Stimulated activated CD4-positive, alpha-beta T cell treated with anti-CD3 and anti-CD28 coated beads, Interleukin-4, amount 100 ng/mL, for 4 hours (primary cell): ENCODE results near the gene CLTCL1.
"Not testable (repeated sequence)": the region's sequence is repeated elsewhere in the genome, so short reads cannot be mapped to it uniquely, and the experiment has no call there.

Experiments
- DNase-seq, 2 experiments: peaks; one replicate each; pipeline ENCODE4 v3.0.0-alpha.2; 2020

The CLTCL1 gene

DNA sequence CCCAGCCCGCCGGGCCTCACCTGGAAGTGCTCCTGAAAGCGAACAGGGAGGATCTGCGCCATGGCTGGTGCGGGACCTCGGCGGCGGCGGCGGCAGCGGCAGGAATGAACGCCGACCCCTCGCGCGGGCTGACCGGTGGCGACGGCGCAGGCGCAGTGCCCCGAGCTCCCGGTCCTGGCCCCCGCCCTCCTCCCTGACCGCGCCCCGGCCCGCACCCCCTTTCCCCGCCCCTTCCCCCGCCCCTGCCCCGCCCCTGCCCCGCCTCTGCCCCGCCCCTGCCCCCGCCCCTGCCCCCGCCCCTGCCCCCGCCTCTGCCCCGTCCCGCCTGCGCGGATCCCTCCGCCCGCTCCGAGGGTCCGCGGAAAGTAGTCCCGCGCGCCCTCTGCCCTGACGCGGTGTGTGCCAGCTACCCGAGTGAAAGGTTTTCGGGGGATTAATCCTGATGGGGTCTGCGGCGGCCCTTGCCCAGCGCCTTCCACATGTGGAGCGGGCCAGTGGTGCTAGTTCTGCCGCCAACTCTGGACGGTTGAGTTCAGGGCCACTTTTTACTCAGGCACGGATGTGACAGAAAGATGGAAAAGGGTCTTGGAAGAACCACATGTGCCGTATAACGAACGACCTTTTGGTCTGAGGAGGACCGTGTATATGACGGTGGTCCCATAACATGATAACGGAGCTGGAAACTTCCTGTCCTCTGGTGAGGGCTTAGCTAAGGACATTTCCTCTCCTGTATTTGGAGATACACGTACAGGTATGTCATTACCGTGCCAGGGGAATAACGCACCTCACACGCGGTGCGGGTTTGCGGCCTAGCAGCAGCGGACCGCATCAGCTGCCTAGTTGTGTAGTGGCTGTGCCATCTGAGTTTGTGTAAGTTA lies at the start of gene CLTCL1:
TSS of gene CLTCL1 (minus strand) at position 140 of the 878 bp plus-strand sequence. CDS start at position 62, 78 bp downstream.
- DNase-seq: peak; percentile 50 to 73

DNA sequence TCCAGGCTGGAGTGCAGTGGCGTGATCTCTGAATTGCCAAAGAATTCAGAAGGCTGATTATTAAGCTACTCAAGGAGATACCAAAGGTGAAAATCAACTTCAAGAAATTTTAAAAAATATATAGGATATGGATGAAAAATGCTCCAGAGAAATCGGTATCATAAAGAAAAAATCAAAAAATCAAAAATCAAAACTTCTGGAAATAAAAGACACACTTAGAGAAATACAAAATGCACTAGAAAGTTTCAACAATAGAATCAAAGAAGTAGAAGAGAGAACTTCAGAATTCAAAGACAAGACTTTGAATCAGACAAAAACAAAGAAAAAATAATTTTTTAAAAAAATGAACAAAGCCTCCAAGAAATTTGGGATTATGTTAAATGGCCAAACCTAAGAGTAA lies 45.6 kb upstream of the CLTCL1 start:
- DNase-seq: no peak

DNA sequence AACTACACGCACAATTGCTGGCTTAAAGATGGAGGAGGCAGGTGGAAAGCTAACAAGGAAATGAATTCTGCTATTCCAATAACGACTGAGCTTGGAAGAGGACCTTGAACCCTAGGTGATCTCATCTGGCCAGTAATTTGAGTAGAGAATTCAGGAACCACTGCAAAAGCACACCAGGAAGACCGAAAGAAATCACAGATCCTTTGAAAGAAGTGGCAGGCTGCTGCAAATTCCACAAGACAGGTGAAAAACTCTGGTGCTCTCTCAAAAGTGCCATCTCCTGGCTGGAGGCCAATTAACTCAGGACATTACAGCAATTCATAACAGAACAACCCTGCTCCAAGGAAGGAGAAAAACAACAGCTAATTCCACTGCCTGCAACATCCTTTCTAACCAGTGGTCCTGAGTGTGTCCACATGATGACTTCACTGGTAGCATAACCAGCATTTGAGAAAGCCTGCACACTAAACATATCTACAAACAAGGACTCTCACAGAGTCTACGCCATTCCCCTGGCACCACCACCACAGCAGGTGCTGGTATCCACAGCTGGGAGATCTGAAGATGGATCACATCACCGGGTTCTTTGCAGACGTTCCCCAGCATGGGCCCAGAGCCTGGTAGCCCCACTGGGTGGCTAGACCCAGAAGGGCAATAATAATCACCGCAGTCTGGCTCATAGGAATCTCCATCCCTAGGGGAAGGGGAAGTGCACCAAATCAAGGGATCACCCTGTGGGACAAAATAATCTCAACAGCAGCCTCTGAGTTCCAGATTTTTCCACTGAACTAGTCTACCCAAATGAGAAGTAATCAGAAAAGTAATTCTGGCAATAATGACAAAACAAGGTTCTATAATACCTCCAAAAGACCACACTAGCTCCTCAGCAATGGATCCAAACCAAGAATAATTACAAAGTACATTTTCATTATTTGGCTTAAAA lies 44.9 kb upstream of the CLTCL1 start:
- DNase-seq: no peak

DNA sequence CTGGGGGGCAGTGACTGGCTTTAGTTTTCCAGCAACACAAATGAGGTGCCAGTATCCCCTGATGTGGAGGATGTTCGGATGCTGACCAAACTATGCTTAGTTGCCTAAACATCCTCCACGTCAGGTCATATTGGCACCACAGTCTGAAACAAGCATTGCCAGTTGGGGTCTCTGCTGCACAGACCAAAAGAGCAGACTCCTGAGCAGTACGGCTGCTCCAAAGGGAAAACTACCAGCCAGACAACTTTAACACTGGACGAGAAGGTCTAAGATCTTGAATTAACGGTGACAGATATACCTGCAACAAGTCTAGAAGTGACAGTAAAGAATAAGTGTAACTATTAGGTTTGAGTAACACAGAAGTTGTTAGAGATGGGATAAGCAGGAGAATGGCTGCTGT lies 40.5 kb upstream of the CLTCL1 start:
- DNase-seq: no peak

DNA sequence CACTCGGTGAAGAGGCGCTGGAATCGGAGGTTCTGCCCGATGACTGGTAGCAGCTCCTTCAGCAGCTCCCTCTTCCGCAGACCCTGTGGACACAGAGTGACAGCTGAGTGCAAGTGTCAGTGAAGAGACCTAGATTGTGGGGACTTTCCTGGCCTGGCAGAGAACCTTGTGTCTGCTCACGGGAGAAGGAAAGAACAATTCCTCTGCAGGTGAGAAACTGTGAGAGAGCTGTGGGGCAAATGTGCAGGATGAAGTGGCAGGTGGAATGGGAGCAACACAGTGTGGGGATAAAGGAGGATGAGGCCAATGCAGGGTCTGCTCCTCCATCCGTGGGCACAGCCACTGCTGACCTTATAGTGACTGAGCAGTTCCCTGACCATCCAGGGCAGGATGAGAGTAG lies 40.0 kb upstream of the CLTCL1 start:
- no peak for DNase-seq

DNA sequence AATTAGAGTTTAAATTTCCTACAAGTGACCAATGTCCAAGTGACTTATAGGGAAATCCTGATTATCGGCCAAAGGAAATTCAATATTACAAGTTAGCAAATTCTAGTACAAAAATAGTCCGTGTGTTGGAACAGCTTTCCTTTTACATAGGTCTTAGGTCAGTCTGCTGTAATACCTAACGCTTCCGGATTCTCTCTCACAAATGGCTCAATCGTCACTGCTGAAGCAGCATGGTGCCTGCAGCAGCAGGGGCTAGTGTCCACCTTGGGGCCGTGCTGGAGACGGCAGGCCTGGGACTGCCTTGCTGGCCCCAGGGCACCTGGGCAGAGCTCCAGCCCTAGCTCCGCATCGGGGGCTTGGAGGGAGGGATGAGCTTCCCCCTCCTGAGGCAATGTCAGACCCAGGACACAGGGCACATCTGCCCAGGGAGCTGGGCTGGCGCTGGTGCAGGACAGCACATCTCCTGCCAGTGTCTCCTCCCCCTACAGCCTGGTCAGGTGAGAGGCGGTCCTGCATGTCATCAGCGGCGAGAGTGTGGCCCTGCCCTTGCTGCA lies 39.4 kb upstream of the CLTCL1 start:
- DNase-seq: no peak

DNA sequence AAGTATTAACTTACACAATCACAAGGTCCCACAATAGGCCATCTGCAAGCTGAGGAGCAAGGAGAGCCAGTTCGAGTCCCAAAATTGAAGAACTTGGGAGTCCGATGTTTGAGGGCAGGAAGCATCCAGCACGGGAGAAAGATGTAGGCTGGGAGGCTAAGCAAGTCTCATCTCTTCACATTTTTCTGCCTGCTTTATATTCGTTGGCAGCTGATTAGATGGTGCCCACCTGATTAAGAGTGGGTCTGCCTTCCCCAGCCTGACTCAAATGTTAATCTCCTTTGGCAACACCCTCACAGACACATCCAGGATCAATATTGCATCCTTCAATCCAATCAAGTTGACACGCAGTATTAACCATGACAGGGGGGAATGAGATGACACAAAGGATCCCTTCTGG lies 38.7 kb upstream of the CLTCL1 start:
- not testable (repeated sequence) for DNase-seq

DNA sequence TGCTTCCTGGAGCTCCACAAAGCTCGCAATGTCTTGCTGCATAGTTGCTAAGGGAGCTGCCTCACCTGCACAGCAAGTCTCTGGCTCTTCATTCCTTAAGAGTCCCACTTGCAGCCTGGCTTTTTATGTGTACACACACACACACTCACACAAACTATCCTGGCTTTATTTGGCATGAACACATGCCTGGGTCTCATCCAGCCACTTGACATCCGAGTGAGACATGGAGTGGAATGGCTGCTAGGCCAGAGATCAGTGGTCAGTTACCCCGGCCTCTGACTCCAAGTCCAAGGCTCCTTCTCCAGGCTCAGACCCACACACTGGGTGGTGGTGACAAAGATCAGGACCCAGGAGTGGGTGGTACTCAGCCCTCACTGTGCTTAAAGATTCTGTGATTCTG lies 37.9 kb upstream of the CLTCL1 start:
- no peak for DNase-seq

DNA sequence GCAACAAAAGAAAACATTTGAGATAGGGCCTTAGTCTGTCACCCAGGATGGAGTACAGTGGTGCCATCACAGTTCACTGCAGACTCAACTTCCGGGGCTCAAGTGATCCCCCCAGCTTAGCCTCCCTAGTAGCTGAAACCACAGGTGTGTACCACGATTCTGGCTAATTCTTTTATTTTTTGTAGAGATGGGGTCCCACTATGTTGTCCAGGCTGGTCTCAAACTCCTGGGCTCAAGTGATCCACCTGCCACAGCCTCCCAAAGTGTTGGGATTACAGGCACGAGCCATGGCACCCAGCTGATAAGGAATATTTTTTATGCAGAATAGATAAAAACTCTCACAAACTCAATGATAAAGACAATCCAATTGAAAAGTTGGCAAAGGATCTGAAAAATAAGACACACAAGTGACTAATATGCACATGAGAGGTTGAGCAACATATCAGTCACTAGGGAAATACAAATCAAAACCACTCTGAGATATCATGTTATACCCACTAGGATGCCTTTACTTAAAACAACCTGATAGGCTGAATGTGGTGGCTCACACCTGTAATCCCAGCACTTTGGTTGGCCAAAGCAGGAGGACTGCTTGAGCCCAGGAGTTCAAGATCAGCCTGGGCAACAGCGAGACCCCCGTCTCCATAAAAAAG lies 33.9 kb upstream of the CLTCL1 start:
- no peak for DNase-seq

DNA sequence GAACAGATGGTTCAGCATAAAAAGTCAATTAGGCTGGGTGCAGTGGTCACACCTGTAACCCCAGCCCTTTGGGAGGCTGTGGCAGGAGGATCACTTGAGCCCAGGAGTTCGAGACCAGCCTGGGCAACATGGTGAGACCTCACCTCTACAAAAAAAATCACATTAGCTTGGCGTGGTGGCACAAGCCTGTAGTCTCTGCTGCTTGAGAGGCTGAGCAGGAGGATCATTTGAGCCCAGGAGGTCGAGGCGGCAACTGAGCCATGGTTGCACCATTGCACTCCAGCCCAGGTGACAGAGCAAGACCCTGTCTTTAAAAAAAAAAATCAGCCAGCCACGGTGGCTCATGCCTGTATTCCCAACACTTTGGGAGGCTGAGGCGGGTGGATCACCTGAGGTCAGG lies 31.9 kb upstream of the CLTCL1 start:
- DNase-seq: not testable (repeated sequence)

DNA sequence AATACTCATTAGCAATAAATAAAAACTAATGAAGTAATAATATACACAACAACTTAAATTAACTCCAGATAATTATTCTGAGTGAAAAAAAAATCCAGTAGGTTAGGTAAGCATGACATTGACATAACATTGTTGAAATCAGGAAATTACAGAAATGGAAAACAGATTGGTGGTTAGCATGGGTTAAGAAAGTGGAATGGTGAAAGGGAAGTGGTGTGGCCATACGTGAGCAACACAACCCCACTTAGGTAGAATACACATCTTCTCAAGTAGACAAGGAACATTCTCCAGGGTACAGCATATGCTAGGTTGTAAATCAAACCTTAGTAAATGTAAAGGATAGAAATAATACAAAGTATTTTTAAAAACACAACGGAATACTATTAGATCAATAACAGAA lies 30.2 kb upstream of the CLTCL1 start:
- no peak for DNase-seq

DNA sequence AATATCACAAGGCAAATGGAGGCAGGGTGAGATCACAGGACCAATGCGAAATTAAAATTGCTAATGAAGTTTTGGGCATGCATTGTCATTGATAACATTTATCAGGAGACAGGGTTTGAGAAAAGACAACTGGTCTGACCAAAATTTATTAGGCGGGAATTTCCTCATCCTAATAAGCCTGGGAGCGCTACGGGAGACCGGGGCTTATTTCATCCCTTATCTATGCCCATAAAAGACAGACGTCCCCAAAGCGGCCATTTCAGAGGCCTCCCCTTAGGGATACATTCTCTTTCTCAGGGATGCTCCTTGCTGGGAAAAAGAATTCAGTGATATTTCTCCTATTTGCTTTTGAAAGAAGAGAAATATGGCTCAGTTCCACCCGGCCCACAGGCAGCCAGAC lies 28.6 kb upstream of the CLTCL1 start:
- not testable (repeated sequence) for DNase-seq

DNA sequence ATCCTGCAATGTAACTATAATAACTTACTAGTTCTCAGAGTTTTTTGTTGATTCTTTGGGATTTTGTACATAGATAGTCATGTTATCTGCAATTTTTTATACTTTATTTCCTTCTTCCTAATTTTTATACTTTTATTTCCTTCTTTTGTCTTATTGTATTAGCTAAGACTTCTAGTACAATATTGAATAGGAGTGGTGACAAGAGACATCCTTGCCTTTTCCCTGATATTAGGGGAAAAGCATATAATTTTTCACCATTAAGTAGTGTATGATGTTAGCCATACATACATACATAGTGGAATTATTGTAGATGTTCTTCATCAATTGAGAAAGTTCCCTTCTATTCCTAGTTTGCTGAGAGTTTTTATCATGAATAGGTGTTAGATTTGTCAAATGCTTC lies 27.8 kb upstream of the CLTCL1 start:
- no peak for DNase-seq

DNA sequence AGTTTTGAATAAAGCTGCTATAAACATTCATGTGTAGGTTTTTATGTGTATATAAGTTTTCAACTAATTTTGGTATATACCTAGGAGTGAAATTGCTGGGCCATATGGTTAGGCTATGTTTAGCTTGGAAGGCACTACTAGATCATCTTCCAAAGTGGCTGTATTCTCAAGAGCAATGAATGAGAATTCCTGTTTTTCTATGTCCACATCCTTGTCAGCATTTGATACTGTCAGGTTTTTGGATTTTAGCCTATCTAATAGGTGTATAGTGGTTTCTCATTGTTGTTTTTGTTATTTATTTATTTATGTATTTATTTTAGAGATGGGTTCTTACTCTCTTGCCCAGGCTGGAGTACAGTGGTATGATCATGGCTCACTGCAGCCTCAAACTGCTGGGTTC lies 26.3 kb upstream of the CLTCL1 start:
- DNase-seq: no peak

DNA sequence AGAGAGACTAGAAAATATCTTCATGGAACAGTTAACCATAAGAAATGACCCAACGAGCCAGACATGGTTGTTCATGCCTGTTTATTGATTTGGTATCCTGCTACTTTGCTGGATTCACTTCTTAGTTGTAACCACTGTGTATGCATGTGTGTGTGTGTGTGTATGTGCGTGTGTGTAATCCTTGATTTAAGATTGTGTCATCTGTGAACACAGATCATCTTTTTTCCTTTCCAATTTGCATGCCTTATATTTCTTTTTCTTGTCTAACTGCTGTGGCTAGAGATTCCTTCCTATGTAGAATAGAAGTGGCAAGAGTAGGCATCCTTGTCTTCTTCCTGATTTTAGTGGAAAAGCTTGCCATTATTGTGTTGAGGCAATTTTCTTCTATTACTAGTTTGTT lies 16.4 kb upstream of the CLTCL1 start:
- no peak for DNase-seq

DNA sequence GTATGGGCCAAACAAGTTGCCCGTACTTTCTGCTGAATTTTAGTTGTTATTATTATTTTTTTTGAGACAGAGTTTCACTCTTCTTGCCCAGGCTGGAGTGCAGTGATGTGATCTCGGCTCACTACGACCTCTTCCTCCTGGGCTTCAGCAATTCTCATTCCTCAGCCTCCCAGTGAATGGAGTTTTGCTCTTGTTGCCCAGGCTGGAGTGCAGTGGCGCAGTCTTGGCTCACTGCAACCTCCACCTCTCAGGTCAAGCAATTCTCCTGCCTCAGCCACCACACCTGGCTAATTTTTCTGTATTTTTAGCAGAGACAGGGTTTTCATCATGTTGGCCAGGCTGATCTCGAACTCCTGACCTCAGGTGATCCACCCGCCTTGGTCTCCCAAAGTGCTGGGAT lies 15.0 kb upstream of the CLTCL1 start:
- DNase-seq: not testable (repeated sequence)

DNA sequence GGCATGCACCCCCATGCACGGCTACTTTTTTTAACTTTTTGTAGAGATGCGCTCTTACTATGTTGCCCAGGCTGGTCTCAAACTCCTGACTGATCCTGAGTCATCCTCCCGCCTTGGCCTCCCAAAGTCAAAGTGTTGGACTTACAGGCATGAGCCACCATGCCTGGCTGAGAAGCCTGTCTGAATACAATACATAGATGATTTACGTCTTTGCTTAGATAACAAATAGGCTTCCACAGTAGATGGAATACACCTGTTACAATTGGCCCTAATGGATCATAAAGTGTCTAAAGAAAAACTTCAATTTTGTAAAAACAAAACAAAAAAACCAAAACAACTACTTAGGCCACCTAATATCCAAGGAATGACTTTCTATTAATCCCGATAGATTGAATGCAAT lies 13.0 kb upstream of the CLTCL1 start:
- no peak for DNase-seq

DNA sequence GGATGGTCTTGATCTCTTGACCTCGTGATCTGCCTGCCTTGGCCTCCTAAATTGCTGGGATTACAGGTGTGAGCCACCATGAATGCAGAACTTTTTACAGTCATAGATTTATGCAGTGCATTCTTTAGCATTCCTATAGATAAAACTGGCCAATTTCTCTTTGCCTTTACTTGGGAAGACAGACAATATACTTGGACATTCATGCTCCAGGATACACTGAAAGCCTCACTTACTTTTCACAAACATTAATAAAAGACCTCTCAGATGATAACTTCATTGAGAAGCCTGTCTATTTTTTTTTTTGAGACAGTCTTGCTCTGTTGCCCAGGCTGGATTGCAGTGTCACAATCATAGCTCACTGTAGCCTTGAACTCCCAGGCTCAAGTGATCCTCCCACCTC lies 12.3 kb upstream of the CLTCL1 start:
- DNase-seq: no peak

DNA sequence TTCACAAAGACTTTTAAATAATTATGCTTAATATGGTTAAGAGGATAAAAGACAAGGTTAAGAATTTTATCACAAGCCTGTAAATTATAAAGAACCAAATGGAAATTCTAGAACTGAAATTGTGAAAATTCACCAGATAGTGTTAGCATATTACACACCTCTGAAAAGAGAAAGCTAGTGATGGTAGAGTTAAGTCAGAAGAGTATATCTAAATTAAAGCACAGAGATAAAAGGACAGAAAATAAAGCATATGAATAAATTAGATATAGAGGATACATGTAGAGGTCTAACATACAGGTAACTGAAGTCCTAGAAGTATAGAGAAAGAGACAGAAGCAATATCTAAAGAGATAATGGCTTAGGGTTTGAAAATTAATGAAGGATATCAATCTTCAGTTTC lies 4.2 kb upstream of the CLTCL1 start:
- no peak for DNase-seq

DNA sequence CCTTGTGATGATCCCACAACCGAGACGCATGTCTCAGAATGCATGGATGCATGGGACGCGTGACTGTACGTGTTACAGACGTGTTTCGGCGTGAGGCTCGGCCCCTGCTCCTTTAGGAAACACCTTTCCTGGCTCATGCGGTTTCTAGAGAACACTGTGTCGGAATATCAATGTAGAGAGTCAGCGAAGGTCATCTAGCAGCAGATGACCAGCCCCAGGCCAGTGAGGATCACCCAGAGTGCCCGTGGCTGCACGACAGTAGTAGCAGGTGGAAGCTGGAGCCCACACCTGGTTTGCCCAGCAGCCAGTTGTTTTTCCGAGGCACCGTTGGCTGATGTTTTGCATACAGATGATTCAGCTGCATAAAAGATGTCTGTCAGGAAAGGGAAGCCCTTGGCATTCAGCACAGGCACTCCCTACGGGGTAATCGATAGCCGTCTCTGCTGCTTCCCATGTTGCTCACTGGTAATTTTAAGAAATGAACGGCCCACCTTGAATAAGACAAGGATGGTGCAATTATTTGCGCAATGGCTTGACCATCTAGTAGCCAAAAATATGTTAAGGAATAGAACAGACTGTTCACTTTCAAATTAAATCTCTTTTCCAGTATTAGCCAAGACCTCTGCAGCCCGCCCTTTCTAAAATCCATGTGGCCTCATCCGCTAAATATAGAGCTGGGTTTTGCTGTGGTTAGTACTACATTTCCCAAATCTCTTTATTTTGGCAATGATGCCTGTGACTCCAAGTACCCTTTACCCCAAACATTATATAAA lies 1.1 kb upstream of the CLTCL1 start:
- DNase-seq: no peak

DNA sequence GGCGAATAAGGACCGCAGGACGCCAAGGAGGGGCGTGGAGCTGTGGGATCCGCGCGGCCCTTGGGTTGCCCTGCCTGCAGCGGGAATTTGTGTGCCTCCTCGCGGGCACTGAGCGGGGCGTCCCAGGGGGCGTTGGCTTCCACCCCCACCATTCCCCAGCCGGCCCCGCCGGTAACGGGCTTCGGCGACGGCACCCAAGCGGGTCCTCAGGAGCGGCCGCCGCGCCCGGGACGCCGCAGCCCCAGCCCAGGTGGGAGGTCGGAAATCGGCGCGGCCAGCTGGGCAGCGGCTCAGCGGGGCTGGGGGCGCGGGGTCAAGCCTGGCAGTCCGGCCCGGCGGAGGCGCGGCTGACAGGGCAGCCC lies 320 bp downstream of the CLTCL1 start:
- peak in 1 of 2 experiments; percentile 26 for DNase-seq
